CD4-positive, alpha-beta T cell (primary cell): ENCODE results near the gene TCF15. TPM values are rescaled to one million over a fixed set of nuclear protein-coding genes. Genes with fewer than 3 reads are reported as not detected.
"Not testable (repeated sequence)": the region's sequence is repeated elsewhere in the genome, so short reads cannot be mapped to it uniquely, and the experiment has no call there.

Source experiments
- ATAC-seq: fragments of 200-7000 bp; cut with Tn5 transposase; one replicate; pipeline ENCODE4 v1.10.0; 2022; ENCODE audit warnings: mild to moderate bottlenecking; ENCODE audit not compliant: poor library complexity
- CTCF ChIA-PET: fragments of 350-600 bp; sonication (Branson Sonifier 250); formaldehyde crosslinking; loops from one replicate; lab custom pipeline; 2021; ENCODE audit warnings: antibody characterized with exemption, inconsistent platforms; lab: Charles Lee
- POLR2A ChIA-PET: fragments of 350-600 bp; sonication (Branson Sonifier 250); formaldehyde crosslinking; loops from one replicate; lab custom pipeline; 2021; ENCODE audit warnings: antibody characterized with exemption, inconsistent platforms; lab: Charles Lee
- DNase-seq, 14 experiments: peaks; one replicate each; pipeline ENCODE4 v3.0.0-alpha.2; 2013 to 2020; ENCODE audit warnings: mixed read lengths in 2 of 14
- H3K27ac ChIP-seq, 2 donors: one replicate each; pipeline versions ENCODE4 v1.5.1 to v1.7.0; 2013; ENCODE audit warnings: low read length in 2 of 2, low read depth in 1 of 2, mild to moderate bottlenecking in 1 of 2
- H3K27me3 ChIP-seq, 2 experiments: 1 replicate in 1 of 2; 2 replicates in 1 of 2; pipeline versions ENCODE4 v1.6.1 to v1.7.0; 2013; ENCODE audit warnings: low read length in 2 of 2, control low read depth in 1 of 2, mild to moderate bottlenecking in 1 of 2, moderate library complexity in 1 of 2; ENCODE audit not compliant: insufficient read depth in 2 of 2, control insufficient read depth in 1 of 2
- H3K36me3 ChIP-seq: one replicate; pipeline ENCODE4 v1.6.1; 2013; ENCODE audit warnings: low read length, control low read depth; ENCODE audit not compliant: insufficient read depth
- H3K4me1 ChIP-seq: one replicate; pipeline ENCODE4 v1.6.1; 2013; ENCODE audit warnings: low read length, control low read depth; ENCODE audit not compliant: insufficient read depth
- H3K4me3 ChIP-seq: one replicate; pipeline ENCODE4 v1.5.1; 2013; ENCODE audit warnings: mild to moderate bottlenecking, low read length, moderate library complexity
- H3K9me3 ChIP-seq, 2 experiments: 1 replicate in 1 of 2; 2 replicates in 1 of 2; pipeline versions ENCODE4 v1.6.1 to v1.7.0; 2013; ENCODE audit warnings: low read length in 2 of 2, mild to moderate bottlenecking in 2 of 2, control low read depth in 1 of 2, moderate library complexity in 1 of 2; ENCODE audit not compliant: control insufficient read depth in 1 of 2, insufficient read depth in 1 of 2
- H3K27ac Mint-ChIP-seq: one replicate; pipeline ENCODE4 v1.8.0; 2020; ENCODE audit warnings: mixed read lengths
- H3K27me3 Mint-ChIP-seq: one replicate; pipeline ENCODE4 v1.8.0; 2021; ENCODE audit warnings: mixed read lengths
- H3K36me3 Mint-ChIP-seq: one replicate; pipeline ENCODE4 v1.8.0; 2021; ENCODE audit warnings: low read depth, mixed read lengths
- H3K4me1 Mint-ChIP-seq: one replicate; pipeline ENCODE4 v1.8.0; 2021; ENCODE audit warnings: low read depth, mixed read lengths
- H3K4me3 Mint-ChIP-seq: one replicate; pipeline ENCODE4 v1.8.0; 2020; ENCODE audit warnings: mild to moderate bottlenecking, mixed read lengths
- H3K9me3 Mint-ChIP-seq: one replicate; pipeline ENCODE4 v1.8.0; 2020; ENCODE audit warnings: mixed read lengths
- CTCF ChIP-seq: fragments of 200-600 bp; IDR thresholded peaks from one replicate; pipeline ENCODE4 v1.8.0; 2022; ENCODE audit warnings: antibody characterized with exemption, mild to moderate bottlenecking
- intact Hi-C, 2 experiments: fragments of 100-400 bp; cut with DNase I in 1 of 2; cut with micrococcal nuclease in 1 of 2; formaldehyde crosslinking; loops; one replicate each; pipeline versions ENCODE4 v1.15.1 to v1.9.0; 2023 to 2025; cut with DNase I, micrococcal nuclease
- total RNA-seq, 174 experiments: library from RNA in 2 of 174; stranded (reverse) in 2 of 174; gene quantifications; one replicate each; pipeline ENCODE4 v1.2.3 and lab custom pipeline; 2021 to 2026

TCF15 gene
- total RNA-seq, 2 experiments from 2014 or later = not detected

GRCh38 chr20:644692-645317 is 34.7 kb upstream of the TCF15 start:
- H3K9me3 Mint-ChIP-seq = no peaks in the 10 kb centered on the region
- H3K4me3 ChIP-seq = no peak overlapping the region
- no peak for ATAC-seq
- no peak for DNase-seq
- no peak overlapping the region for H3K4me3 Mint-ChIP-seq
- peaks cover 18% of the 10 kb centered on the region for H3K4me1 Mint-ChIP-seq
- no peak for TF ChIP-seq CTCF
- no peak overlapping the region for H3K27ac Mint-ChIP-seq
- H3K4me1 ChIP-seq = peaks cover 17% of the 10 kb centered on the region
- H3K27me3 ChIP-seq = peaks cover 12 to 14% of the 10 kb centered on the region in 2 experiments
- intact Hi-C loops = loop anchor here (2.0 to 5.0 kb wide), 3 partner anchors 98 to 290 kb away; no protein-coding TSS in a partner anchor
- peaks cover 7% of the 10 kb centered on the region for H3K36me3 Mint-ChIP-seq
- CTCF ChIA-PET = interaction anchor here (1.0 to 1.3 kb wide), 6 partner anchors 8 to 290 kb away, joined by 3 to 10 read pairs (median 4); no protein-coding TSS in a partner anchor
- H3K27me3 Mint-ChIP-seq = peaks cover 21% of the 10 kb centered on the region
- POLR2A ChIA-PET = no interaction called here
- H3K9me3 ChIP-seq = peaks cover 0 to 3% of the 10 kb centered on the region in 2 experiments
- H3K27ac ChIP-seq = no peak overlapping the region
- H3K36me3 ChIP-seq = peaks cover 13% of the 10 kb centered on the region

GRCh38 chr20:642398-643174 is 32.5 kb upstream of the TCF15 start:
- no peak overlapping the region for H3K27ac ChIP-seq
- CTCF ChIA-PET = no interaction called here
- no peak overlapping the region for H3K27ac Mint-ChIP-seq

GRCh38 chr20:642013-642397 is 31.9 kb upstream of the TCF15 start:
- Mint-ChIP-seq H3K4me1 (peaks cover 16% of the 10 kb centered on the region), H3K27me3 (peaks cover 21% of the 10 kb centered on the region)
- H3K27ac Mint-ChIP-seq, POLR2A ChIA-PET, H3K36me3 Mint-ChIP-seq, DNase-seq, H3K27ac ChIP-seq, H3K4me3 Mint-ChIP-seq, ATAC-seq, H3K36me3 ChIP-seq, CTCF ChIA-PET, H3K9me3 Mint-ChIP-seq, H3K4me3 ChIP-seq, intact Hi-C loops, H3K9me3 ChIP-seq: not testable (repeated sequence)
- Histone ChIP-seq H3K4me1 (peaks cover 17% of the 10 kb centered on the region), H3K27me3 (peaks cover 12 to 14% of the 10 kb centered on the region in 2 experiments)

More at GRCh38 chr20:642398-643174, 32.5 kb upstream of the TCF15 start:
- POLR2A ChIA-PET = no interaction called here
- H3K27me3 ChIP-seq = peaks cover 12 to 14% of the 10 kb centered on the region in 2 experiments
- intact Hi-C loops = no loop called here
- Mint-ChIP-seq H3K27me3 (peaks cover 21% of the 10 kb centered on the region), H3K4me3 (no peak overlapping the region), H3K4me1 (peaks cover 16% of the 10 kb centered on the region), H3K9me3 (no peaks in the 10 kb centered on the region), H3K36me3 (no peaks in the 10 kb centered on the region)
- peaks cover under 1% of the 10 kb centered on the region for H3K36me3 ChIP-seq
- no peaks in the 10 kb centered on the region for H3K9me3 ChIP-seq
- DNase-seq = no peak
- H3K4me3 ChIP-seq = no peak overlapping the region
- no peak for ATAC-seq
- no peak for TF ChIP-seq CTCF
- peaks cover 17% of the 10 kb centered on the region for H3K4me1 ChIP-seq
